Liver (tissue), 3 donors: Measurements from ENCODE around the gene CDC42BPA.

Source experiments
- EGR1 ChIP-seq, 2 donors: IDR thresholded peaks; 2 replicates each; pipeline ENCODE4 v1.6.1; 2016 to 2018; ENCODE audit warnings: antibody characterized with exemption in 2 of 2, low read depth in 2 of 2
- FOXA1 ChIP-seq: IDR thresholded peaks from 2 replicates; pipeline ENCODE4 v1.6.1; 2016; ENCODE audit warnings: antibody characterized with exemption
- FOXA2 ChIP-seq: IDR thresholded peaks from 2 replicates; pipeline ENCODE4 v1.6.1; 2016; ENCODE audit warnings: antibody characterized with exemption
- GABPA ChIP-seq, 2 donors: IDR thresholded peaks in 1 of 2; conservative IDR thresholded peaks in 1 of 2; 2 replicates each; pipeline ENCODE4 v1.6.1; 2016; ENCODE audit warnings: antibody characterized with exemption in 2 of 2, mild to moderate bottlenecking in 1 of 2, moderate library complexity in 1 of 2
- HNF4G ChIP-seq: IDR thresholded peaks from 2 replicates; pipeline ENCODE4 v1.6.1; 2016; ENCODE audit warnings: antibody characterized with exemption
- JUND ChIP-seq, 2 donors: IDR thresholded peaks; 2 replicates each; pipeline ENCODE4 v1.6.1; 2016; ENCODE audit warnings: antibody characterized with exemption in 2 of 2
- MAX ChIP-seq: IDR thresholded peaks from 2 replicates; pipeline ENCODE4 v1.6.1; 2016; ENCODE audit warnings: antibody characterized with exemption
- RAD21 ChIP-seq, 2 donors: IDR thresholded peaks; 2 replicates each; pipeline ENCODE4 v1.6.1; 2016; ENCODE audit warnings: antibody characterized with exemption in 2 of 2, mild to moderate bottlenecking in 2 of 2
- SP1 ChIP-seq: IDR thresholded peaks from 2 replicates; pipeline ENCODE4 v1.6.1; 2018; ENCODE audit warnings: antibody characterized with exemption, mild to moderate bottlenecking
- TAF1 ChIP-seq: conservative IDR thresholded peaks from 2 replicates; pipeline ENCODE4 v1.6.1; 2016; ENCODE audit warnings: antibody characterized with exemption, mild to moderate bottlenecking
- YY1 ChIP-seq: IDR thresholded peaks from 2 replicates; pipeline ENCODE4 v1.6.1; 2016; ENCODE audit warnings: antibody characterized with exemption, mild to moderate bottlenecking
- TF ChIP-seq, protein P1 (sequence below): fragments of 150-350 bp; IDR thresholded peaks from 2 replicates; pipeline ENCODE4 v1.5.1; 2017; ENCODE audit warnings: improper control_type of control experiment, low read depth, low read length; ENCODE audit not compliant: missing input control
- TF ChIP-seq, protein P2 (sequence below): IDR thresholded peaks from 2 replicates; pipeline ENCODE4 v1.6.1; 2016; ENCODE audit warnings: antibody characterized with exemption
- TF ChIP-seq, protein P3 (sequence below): IDR thresholded peaks from 2 replicates; pipeline ENCODE4 v1.6.1; 2016; ENCODE audit warnings: antibody characterized with exemption, mild to moderate bottlenecking
- donor health status: healthy.
- donor health status: healthy.

- TF ChIP-seq GABPA (IDR thresholded peaks at IDR 0.05 in 1 of 2, conservative IDR thresholded peaks at IDR 0.05 in 1 of 2) (no peak), YY1 (peak; percentile 52), RAD21 (IDR thresholded peaks at IDR 0.05) (peak; percentile 39 to 51), MAX (peak; percentile 58), JUND (IDR thresholded peaks at IDR 0.05) (peak; percentile 85 to 87), HNF4G (peak; percentile 89), SP1 (peak; percentile 60), FOXA1 (peak; percentile 27), FOXA2 (peak; percentile 43), TAF1 (peak; percentile 85), EGR1 (IDR thresholded peaks at IDR 0.05; ENCODE audit: low read depth in 2 of 2) (no peak)
- TF ChIP-seq, protein P1, sequence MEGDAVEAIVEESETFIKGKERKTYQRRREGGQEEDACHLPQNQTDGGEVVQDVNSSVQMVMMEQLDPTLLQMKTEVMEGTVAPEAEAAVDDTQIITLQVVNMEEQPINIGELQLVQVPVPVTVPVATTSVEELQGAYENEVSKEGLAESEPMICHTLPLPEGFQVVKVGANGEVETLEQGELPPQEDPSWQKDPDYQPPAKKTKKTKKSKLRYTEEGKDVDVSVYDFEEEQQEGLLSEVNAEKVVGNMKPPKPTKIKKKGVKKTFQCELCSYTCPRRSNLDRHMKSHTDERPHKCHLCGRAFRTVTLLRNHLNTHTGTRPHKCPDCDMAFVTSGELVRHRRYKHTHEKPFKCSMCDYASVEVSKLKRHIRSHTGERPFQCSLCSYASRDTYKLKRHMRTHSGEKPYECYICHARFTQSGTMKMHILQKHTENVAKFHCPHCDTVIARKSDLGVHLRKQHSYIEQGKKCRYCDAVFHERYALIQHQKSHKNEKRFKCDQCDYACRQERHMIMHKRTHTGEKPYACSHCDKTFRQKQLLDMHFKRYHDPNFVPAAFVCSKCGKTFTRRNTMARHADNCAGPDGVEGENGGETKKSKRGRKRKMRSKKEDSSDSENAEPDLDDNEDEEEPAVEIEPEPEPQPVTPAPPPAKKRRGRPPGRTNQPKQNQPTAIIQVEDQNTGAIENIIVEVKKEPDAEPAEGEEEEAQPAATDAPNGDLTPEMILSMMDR: no peak
- TF ChIP-seq, protein P2, sequence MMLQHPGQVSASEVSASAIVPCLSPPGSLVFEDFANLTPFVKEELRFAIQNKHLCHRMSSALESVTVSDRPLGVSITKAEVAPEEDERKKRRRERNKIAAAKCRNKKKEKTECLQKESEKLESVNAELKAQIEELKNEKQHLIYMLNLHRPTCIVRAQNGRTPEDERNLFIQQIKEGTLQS: peak; percentile 67
- TF ChIP-seq, protein P3, sequence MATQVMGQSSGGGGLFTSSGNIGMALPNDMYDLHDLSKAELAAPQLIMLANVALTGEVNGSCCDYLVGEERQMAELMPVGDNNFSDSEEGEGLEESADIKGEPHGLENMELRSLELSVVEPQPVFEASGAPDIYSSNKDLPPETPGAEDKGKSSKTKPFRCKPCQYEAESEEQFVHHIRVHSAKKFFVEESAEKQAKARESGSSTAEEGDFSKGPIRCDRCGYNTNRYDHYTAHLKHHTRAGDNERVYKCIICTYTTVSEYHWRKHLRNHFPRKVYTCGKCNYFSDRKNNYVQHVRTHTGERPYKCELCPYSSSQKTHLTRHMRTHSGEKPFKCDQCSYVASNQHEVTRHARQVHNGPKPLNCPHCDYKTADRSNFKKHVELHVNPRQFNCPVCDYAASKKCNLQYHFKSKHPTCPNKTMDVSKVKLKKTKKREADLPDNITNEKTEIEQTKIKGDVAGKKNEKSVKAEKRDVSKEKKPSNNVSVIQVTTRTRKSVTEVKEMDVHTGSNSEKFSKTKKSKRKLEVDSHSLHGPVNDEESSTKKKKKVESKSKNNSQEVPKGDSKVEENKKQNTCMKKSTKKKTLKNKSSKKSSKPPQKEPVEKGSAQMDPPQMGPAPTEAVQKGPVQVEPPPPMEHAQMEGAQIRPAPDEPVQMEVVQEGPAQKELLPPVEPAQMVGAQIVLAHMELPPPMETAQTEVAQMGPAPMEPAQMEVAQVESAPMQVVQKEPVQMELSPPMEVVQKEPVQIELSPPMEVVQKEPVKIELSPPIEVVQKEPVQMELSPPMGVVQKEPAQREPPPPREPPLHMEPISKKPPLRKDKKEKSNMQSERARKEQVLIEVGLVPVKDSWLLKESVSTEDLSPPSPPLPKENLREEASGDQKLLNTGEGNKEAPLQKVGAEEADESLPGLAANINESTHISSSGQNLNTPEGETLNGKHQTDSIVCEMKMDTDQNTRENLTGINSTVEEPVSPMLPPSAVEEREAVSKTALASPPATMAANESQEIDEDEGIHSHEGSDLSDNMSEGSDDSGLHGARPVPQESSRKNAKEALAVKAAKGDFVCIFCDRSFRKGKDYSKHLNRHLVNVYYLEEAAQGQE: peak; percentile 74
These were observed 2.5 kb downstream of the CDC42BPA start for GRCh38 chr1:227315629-227316346.
